WTC11 (cell line): ENCODE data around the gene SLC48A1. TPM values are rescaled to one million over a fixed set of nuclear protein-coding genes. Genes with fewer than 3 reads are reported as not detected.

Experiments
- ATAC-seq: fragments of 200-7000 bp; cut with Tn5 transposase; 2 replicates; pipeline ENCODE4 v1.10.0; 2021; ENCODE audit warnings: mild to moderate bottlenecking, moderate library complexity
- CTCF ChIA-PET: fragments of 300-600 bp; sonication (Branson Sonifier 250); formaldehyde crosslinking; loops from one replicate; lab custom pipeline; 2021; ENCODE audit warnings: antibody characterized with exemption; lab: Charles Lee
- POLR2A ChIA-PET: fragments of 350-600 bp; sonication (Branson Sonifier 250); formaldehyde crosslinking; loops from one replicate; lab custom pipeline; 2021; ENCODE audit warnings: antibody characterized with exemption; lab: Charles Lee
- DNase-seq: peaks from one replicate; pipeline ENCODE4 v3.0.0; 2021; ENCODE audit warnings: low spot score
- H3K27ac Mint-ChIP-seq: 2 replicates; pipeline ENCODE4 v1.8.0; 2021; ENCODE audit warnings: mixed read lengths
- H3K27me3 Mint-ChIP-seq: 2 replicates; pipeline ENCODE4 v1.8.0; 2021; ENCODE audit warnings: low read depth, mild to moderate bottlenecking, moderate library complexity, mixed read lengths
- H3K36me3 Mint-ChIP-seq: 2 replicates; pipeline ENCODE4 v1.8.0; 2021; ENCODE audit warnings: mixed read lengths
- H3K4me1 Mint-ChIP-seq: 2 replicates; pipeline ENCODE4 v1.8.0; 2022; ENCODE audit warnings: mixed read lengths
- H3K4me3 Mint-ChIP-seq: 2 replicates; pipeline ENCODE4 v1.8.0; 2021; ENCODE audit warnings: mild to moderate bottlenecking, moderate library complexity, mixed read lengths
- H3K9me3 Mint-ChIP-seq: 2 replicates; pipeline ENCODE4 v1.8.0; 2021; ENCODE audit warnings: mixed read lengths
- E2F4 ChIP-seq: sonication (generic); formaldehyde crosslinking; IDR thresholded peaks from 2 replicates; pipeline ENCODE4 v1.8.1; 2022; ENCODE audit warnings: low read depth, mild to moderate bottlenecking, moderate library complexity, missing genetic modification reagents, borderline replicate concordance
- GRHL2 ChIP-seq: fragments of 250-450 bp; sonication (Bioruptor Pico); IDR thresholded peaks from 2 replicates; pipeline ENCODE4 v1.8.0; 2022; ENCODE audit warnings: mild to moderate bottlenecking, moderate library complexity; ENCODE audit not compliant: insufficient replicate concordance, severe bottlenecking
- HMGXB4 ChIP-seq: sonication (generic); formaldehyde crosslinking; IDR thresholded peaks from 2 replicates; pipeline ENCODE4 v1.8.1; 2023; ENCODE audit warnings: mild to moderate bottlenecking, moderate library complexity, missing genetic modification reagents
- IRF2 ChIP-seq: sonication (generic); formaldehyde crosslinking; IDR thresholded peaks from 2 replicates; pipeline ENCODE4 v1.8.0; 2022; ENCODE audit warnings: low read depth, missing genetic modification reagents, borderline replicate concordance
- JAZF1 ChIP-seq: fragments of 250-450 bp; sonication (Bioruptor Pico); IDR thresholded peaks from 2 replicates; pipeline ENCODE4 v1.9.0; 2021; ENCODE audit warnings: moderate library complexity, mild to moderate bottlenecking, inconsistent platforms
- KAT7 ChIP-seq: sonication (generic); formaldehyde crosslinking; IDR thresholded peaks from 2 replicates; pipeline ENCODE4 v1.8.1; 2023; ENCODE audit warnings: missing genetic modification reagents, mild to moderate bottlenecking, borderline replicate concordance
- MYBL2 ChIP-seq: sonication (generic); formaldehyde crosslinking; IDR thresholded peaks from 2 replicates; pipeline ENCODE4 v1.8.1; 2023; ENCODE audit warnings: mild to moderate bottlenecking, moderate library complexity, missing genetic modification reagents
- NFE2L1 ChIP-seq: sonication (generic); formaldehyde crosslinking; IDR thresholded peaks from 2 replicates; pipeline ENCODE4 v1.8.1; 2023; ENCODE audit warnings: missing genetic modification reagents
- NR1H2 ChIP-seq: sonication (generic); formaldehyde crosslinking; IDR thresholded peaks from 2 replicates; pipeline ENCODE4 v1.9.0; 2021; ENCODE audit warnings: mild to moderate bottlenecking, moderate library complexity, missing genetic modification reagents
- NR2C2 ChIP-seq: sonication (generic); formaldehyde crosslinking; IDR thresholded peaks from 2 replicates; pipeline ENCODE4 v1.8.0; 2022; ENCODE audit warnings: mild to moderate bottlenecking, missing genetic modification reagents
- ZBTB21 ChIP-seq: sonication (generic); formaldehyde crosslinking; IDR thresholded peaks from 2 replicates; pipeline ENCODE4 v1.8.1; 2023; ENCODE audit warnings: mild to moderate bottlenecking, missing genetic modification reagents, borderline replicate concordance
- ZNF317 ChIP-seq: sonication (generic); formaldehyde crosslinking; IDR thresholded peaks from 2 replicates; pipeline ENCODE4 v1.8.1; 2023; ENCODE audit warnings: low read depth, mild to moderate bottlenecking, moderate library complexity, missing genetic modification reagents, borderline replicate concordance
- ZNF416 ChIP-seq: fragments of 250-450 bp; sonication (Bioruptor Pico); IDR thresholded peaks from 2 replicates; pipeline ENCODE4 v1.9.0; 2021; ENCODE audit warnings: mild to moderate bottlenecking, inconsistent platforms
- total RNA-seq: library from RNA; stranded (reverse); gene quantifications from 3 replicates; pipeline ENCODE4 v1.2.3, GENCODE V29; 2021
- TF ChIP-seq, protein P1 (sequence below): sonication (generic); formaldehyde crosslinking; IDR thresholded peaks from 2 replicates; pipeline ENCODE4 v1.8.1; 2022; ENCODE audit warnings: mild to moderate bottlenecking, moderate library complexity, missing genetic modification reagents
- TF ChIP-seq, protein P2 (sequence below): sonication (generic); formaldehyde crosslinking; conservative IDR thresholded peaks from 2 replicates; pipeline ENCODE4 v1.8.1; 2023; ENCODE audit warnings: mild to moderate bottlenecking, low read depth, missing genetic modification reagents, moderate library complexity
- TF ChIP-seq, protein P3 (sequence below): fragments of 250-450 bp; sonication (Bioruptor Pico); IDR thresholded peaks from 2 replicates; pipeline ENCODE4 v1.8.0; 2021; ENCODE audit warnings: mild to moderate bottlenecking

Gene SLC48A1
- total RNA-seq, 1 experiment from 2014 or later: 13.8 TPM

GRCh38 chr12:47747126-47747525, 25.9 kb upstream of the SLC48A1 start:
- H3K36me3 Mint-ChIP-seq: no peaks in the 10 kb centered on the region
- TF ChIP-seq ZNF416 (CRISPR knock-in tag): no peak
- no peak for TF ChIP-seq KAT7 (CRISPR knock-in tag)
- TF ChIP-seq JAZF1 (CRISPR knock-in tag): no peak
- TF ChIP-seq NR2C2: no peak
- no peak for TF ChIP-seq ZNF317 (CRISPR knock-in tag)
- TF ChIP-seq NFE2L1 (CRISPR knock-in tag): no peak
- TF ChIP-seq, protein P1, sequence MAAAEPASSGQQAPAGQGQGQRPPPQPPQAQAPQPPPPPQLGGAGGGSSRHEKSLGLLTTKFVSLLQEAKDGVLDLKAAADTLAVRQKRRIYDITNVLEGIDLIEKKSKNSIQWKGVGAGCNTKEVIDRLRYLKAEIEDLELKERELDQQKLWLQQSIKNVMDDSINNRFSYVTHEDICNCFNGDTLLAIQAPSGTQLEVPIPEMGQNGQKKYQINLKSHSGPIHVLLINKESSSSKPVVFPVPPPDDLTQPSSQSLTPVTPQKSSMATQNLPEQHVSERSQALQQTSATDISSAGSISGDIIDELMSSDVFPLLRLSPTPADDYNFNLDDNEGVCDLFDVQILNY (CRISPR knock-in tag): no peak
- no peak for TF ChIP-seq NR1H2 (CRISPR knock-in tag)
- TF ChIP-seq, protein P2, sequence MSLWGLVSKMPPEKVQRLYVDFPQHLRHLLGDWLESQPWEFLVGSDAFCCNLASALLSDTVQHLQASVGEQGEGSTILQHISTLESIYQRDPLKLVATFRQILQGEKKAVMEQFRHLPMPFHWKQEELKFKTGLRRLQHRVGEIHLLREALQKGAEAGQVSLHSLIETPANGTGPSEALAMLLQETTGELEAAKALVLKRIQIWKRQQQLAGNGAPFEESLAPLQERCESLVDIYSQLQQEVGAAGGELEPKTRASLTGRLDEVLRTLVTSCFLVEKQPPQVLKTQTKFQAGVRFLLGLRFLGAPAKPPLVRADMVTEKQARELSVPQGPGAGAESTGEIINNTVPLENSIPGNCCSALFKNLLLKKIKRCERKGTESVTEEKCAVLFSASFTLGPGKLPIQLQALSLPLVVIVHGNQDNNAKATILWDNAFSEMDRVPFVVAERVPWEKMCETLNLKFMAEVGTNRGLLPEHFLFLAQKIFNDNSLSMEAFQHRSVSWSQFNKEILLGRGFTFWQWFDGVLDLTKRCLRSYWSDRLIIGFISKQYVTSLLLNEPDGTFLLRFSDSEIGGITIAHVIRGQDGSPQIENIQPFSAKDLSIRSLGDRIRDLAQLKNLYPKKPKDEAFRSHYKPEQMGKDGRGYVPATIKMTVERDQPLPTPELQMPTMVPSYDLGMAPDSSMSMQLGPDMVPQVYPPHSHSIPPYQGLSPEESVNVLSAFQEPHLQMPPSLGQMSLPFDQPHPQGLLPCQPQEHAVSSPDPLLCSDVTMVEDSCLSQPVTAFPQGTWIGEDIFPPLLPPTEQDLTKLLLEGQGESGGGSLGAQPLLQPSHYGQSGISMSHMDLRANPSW (CRISPR knock-in tag): no peak
- TF ChIP-seq ZBTB21 (CRISPR knock-in tag): no peak
- no peak for TF ChIP-seq IRF2 (CRISPR knock-in tag)
- no peak for TF ChIP-seq MYBL2 (CRISPR knock-in tag)
- TF ChIP-seq, protein P3, sequence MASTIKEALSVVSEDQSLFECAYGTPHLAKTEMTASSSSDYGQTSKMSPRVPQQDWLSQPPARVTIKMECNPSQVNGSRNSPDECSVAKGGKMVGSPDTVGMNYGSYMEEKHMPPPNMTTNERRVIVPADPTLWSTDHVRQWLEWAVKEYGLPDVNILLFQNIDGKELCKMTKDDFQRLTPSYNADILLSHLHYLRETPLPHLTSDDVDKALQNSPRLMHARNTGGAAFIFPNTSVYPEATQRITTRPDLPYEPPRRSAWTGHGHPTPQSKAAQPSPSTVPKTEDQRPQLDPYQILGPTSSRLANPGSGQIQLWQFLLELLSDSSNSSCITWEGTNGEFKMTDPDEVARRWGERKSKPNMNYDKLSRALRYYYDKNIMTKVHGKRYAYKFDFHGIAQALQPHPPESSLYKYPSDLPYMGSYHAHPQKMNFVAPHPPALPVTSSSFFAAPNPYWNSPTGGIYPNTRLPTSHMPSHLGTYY (CRISPR knock-in tag): no peak
- no peak for TF ChIP-seq GRHL2
- TF ChIP-seq HMGXB4 (CRISPR knock-in tag): no peak
- no peak for TF ChIP-seq E2F4 (CRISPR knock-in tag)
- ATAC-seq: no peak
- H3K27me3 Mint-ChIP-seq: peaks cover 7% of the 10 kb centered on the region; the same call in 1 of the 2 replicates
- no peak for DNase-seq
- CTCF ChIA-PET: interaction anchor here (0.6 to 2.3 kb wide), 6 partner anchors 11 to 33 kb away, joined by 3 to 12 read pairs (median 4); partner anchors contain the start of genes RAPGEF3 and SLC48A1
- H3K4me1 Mint-ChIP-seq: peaks cover 39% of the 10 kb centered on the region
- H3K9me3 Mint-ChIP-seq: no peaks in the 10 kb centered on the region
- POLR2A ChIA-PET: no interaction called here
- no peak overlapping the region for H3K27ac Mint-ChIP-seq
- no peak overlapping the region for H3K4me3 Mint-ChIP-seq
